Measurements from ENCODE around the gene GNA12.
"Not testable (repeated sequence)": the region's sequence is repeated elsewhere in the genome, so short reads cannot be mapped to it uniquely, and the experiment has no call there.

GNA12 gene

DNA sequence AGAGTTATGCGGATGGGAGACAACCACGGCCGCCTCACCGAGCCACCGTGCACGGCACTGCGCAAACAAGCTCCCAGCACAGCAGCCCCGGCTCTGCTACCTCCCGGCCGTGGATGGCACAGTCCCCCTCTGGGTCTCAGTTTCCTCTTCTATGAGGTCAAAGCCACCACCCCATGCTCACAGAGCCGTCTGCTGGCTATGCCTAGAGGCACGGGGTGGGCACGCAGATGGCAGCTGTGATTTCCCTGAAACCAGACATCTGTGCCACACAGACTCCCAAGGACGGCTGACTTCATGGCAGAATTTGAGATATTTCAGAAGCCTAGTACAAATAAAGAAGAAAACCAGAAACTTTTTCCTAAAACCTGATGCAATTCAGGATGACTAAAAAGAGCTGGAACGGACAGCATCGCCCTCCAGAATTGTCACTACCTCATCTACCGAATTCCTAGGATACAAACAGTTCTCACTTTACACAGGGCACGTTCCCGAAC, 82.9 kb downstream of the GNA12 start:
- Mint-ChIP-seq H3K36me3 (ENCODE audit: low read depth) (peaks cover 9% of the 10 kb centered on the region), H3K27me3 (no peaks in the 10 kb centered on the region), H3K4me1 (peaks cover 44% of the 10 kb centered on the region), H3K27ac (no peak overlapping the region), H3K9me3 (no peaks in the 10 kb centered on the region), H3K4me3 (no peak overlapping the region)
- no peak for ATAC-seq
- DNase-seq, result no peak

DNA sequence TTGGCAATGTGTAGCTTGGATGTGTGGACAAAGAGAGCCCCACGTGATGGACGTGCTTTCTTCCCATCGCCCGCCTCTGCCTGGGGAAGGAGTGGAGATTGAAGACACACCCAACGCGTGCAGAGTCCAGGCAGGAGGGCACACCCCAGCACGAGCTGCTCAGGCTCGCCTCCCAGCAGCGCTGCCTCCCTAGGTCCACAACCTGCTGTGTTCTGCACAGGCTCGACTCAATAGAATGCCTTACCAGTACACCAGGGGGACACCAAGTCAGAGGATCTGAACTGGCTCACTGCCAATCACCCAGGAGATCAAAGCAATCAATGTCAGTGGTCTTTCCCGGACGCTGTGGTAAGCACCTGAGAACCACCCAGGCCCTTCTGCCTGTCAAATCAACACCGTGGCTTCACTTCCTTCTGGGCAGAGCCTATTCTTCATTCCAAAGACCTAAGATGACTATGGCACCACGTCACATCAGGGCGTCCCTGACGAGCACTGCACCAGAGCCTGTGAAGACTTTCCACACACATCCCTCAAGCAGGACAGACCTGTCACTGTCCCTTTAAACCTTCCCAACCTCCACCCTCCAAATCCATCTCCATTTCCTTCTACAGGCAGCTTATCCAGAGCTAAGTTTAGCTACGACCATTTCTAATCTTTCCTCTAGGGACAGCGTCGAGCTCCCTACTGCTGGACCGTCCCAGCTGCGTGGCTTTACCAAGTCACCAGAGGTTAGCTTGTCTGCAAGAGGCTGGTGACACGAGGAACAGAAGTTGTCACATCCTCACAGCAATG, 83.8 kb downstream of the GNA12 start:
- H3K27me3 Mint-ChIP-seq, result no peaks in the 10 kb centered on the region
- H3K4me1 Mint-ChIP-seq, result peaks cover 42% of the 10 kb centered on the region
- H3K27ac Mint-ChIP-seq, result no peak overlapping the region
- DNase-seq (no peak), ATAC-seq (no peak)
- no peaks in the 10 kb centered on the region for H3K9me3 Mint-ChIP-seq
- H3K4me3 Mint-ChIP-seq, result no peak overlapping the region
- peaks cover 16% of the 10 kb centered on the region for H3K36me3 Mint-ChIP-seq (ENCODE audit: low read depth)

DNA sequence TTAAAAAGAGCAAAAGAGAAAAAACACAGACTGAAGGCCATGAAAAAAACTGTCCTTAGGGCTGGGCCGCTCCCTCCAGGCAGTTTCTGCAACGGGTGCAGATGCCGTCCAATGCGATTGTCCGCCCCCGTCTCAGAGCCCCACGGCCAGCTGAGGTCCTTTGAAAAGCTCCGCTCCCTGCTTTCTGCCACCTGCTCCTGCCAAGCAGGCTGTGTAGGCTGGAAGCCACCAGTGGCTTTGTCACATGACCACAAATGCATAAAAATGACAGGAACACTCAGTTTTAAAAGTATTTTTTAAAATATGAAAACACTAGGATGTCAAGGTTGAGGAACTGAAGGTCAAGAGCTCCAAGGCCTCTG, 84.4 kb downstream of the GNA12 start:
- no peak for DNase-seq
- H3K27me3 Mint-ChIP-seq, result no peaks in the 10 kb centered on the region
- no peak overlapping the region for H3K4me3 Mint-ChIP-seq
- H3K9me3 Mint-ChIP-seq, result no peaks in the 10 kb centered on the region
- no peak for ATAC-seq
- peaks cover 42% of the 10 kb centered on the region for H3K4me1 Mint-ChIP-seq
- peaks cover 22% of the 10 kb centered on the region for H3K36me3 Mint-ChIP-seq (ENCODE audit: low read depth)
- no peak overlapping the region for H3K27ac Mint-ChIP-seq

DNA sequence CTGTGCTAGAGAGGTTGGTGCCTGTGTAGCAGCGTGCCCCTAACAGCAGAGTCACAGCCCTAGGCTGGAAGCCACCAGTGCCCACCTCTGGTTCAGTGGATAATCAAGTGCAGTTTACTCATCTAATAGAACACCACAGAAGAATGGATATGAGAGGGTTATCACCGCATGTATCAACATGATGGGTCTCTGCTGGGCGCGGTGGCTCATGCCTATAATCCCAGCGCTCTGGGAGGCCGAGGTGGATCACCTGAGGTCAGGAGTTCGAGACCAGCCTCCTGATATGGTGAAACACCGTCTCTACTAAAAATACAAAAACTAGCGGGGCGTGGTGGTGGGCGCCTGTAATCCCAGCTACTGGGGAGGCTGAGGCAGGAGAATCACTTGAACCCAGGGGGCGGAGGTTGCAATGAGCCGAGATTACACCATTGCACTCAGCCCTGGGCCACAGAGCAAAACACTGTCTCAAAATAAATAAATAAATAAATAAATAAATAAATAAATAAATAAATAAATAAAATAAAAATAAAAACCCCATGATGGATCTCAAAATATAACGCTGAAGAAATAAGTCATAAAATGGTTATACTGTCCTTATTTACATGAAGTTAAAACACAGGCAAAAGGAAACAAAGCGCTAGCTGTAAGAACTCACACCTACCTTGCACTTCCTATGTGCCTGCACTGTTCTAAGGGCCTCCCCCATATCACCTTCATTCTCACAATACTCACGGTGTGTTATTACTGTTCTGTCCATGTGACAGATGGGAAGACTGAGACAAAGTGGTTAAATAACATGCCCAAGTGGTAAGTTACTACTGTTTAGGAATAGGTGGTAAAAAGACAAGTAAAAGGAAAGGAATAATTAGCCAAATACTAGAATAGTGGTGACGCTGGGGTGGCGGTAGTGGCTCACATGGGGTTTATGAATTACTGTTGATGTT, 85.2 kb downstream of the GNA12 start:
- peak overlapping the region; percentile 97 for H3K27ac Mint-ChIP-seq
- H3K4me3 Mint-ChIP-seq, result peak overlapping the region; percentile 63
- peaks cover 25% of the 10 kb centered on the region for H3K36me3 Mint-ChIP-seq (ENCODE audit: low read depth)
- H3K4me1 Mint-ChIP-seq, result peaks cover 42% of the 10 kb centered on the region
- no peaks in the 10 kb centered on the region for H3K27me3 Mint-ChIP-seq
- H3K9me3 Mint-ChIP-seq, result no peaks in the 10 kb centered on the region
- peak; percentile 17 for ATAC-seq
- DNase-seq, result no peak

DNA sequence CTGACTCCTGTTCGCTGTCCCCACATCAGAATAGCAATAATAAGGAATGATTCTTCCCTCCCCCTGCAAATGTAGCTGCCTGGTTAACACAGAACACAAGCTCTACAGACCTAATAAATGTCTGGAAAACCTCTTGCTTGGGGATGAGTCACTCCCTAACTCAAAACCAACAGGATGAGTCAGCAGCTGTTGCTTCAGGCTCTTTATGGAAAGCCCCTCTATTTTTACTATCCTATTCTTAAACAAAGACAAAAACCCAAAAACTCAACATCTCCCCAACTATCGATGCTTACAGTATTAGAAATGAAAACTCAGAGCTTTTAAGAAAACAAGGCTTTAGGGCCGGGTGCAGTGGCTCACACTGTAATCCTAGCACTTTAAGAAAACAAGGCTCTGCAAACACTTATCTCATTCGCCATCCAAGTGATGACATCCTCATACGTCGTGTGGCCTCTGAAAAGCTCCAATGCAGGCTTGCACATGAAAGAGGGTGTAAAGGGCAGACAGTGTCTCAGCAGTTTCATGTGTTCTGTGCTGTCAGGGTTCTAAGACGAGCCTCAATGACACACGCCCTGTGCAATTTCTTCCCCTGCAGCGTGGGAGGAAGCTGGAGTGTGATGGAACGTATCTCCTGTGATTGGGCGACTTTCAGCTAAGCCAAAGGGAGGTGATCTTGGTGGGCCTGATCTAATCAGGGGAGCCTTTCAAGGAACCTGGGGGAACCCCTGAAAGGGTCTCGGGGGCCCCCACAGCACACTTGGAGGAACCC, 86.0 kb downstream of the GNA12 start:
- ATAC-seq (peak; percentile 99), DNase-seq (peak; percentile 69)
- Mint-ChIP-seq H3K9me3 (no peaks in the 10 kb centered on the region), H3K27me3 (no peaks in the 10 kb centered on the region), H3K36me3 (ENCODE audit: low read depth) (peaks cover 27% of the 10 kb centered on the region), H3K4me1 (peaks cover 42% of the 10 kb centered on the region), H3K4me3 (peak overlapping the region; percentile 63), H3K27ac (peak overlapping the region; percentile 97)

DNA sequence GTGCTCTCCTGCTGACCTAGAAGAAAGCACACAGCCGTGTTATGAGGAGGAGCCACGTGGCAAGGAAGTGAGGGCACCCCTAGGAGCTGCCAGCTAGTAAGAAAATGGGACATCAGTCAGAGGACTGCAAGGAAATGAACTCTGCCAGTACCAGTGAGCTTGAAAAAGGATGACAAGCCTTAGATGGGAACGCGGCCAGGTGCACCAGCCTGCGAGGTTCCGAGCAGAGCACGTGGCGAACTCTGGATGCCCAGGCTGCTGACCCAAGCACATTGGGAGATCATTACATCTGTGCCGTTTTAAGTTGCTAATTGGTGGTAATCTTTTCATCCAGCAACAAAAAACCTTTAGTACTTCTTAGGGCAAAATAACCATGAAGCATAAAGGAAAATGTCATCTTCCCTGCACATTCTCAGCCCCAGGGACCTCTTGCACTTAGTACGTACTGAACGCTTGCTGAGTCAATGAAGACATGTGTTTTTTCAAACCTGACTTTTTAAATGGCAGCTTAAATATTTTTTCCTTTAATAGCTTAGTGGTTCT, 86.7 kb downstream of the GNA12 start:
- H3K27me3 Mint-ChIP-seq, result no peaks in the 10 kb centered on the region
- DNase-seq (no peak), ATAC-seq (peak; percentile 2)
- no peaks in the 10 kb centered on the region for H3K9me3 Mint-ChIP-seq
- H3K4me1 Mint-ChIP-seq, result peaks cover 44% of the 10 kb centered on the region
- H3K36me3 Mint-ChIP-seq (ENCODE audit: low read depth), result peaks cover 27% of the 10 kb centered on the region
- peak overlapping the region; percentile 63 for H3K4me3 Mint-ChIP-seq
- H3K27ac Mint-ChIP-seq, result peak overlapping the region; percentile 97

DNA sequence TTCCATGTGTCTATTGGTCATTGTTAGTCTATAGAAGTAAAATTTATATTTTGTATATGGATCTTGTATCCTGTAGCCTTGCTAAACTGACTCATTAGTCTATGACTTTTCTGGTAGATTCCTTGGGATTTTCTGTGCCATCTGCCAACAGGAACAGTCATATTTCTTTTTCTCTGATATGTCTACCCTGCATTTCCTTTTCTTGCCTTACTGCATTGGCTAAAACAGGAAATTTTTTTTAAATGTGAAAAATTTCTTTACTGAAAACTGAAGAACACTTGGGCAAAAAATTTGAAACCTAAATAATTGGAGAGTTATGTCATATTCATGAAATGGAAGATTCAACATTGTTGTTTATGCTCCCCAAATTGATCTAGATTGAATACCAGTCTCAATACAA, 88.6 kb downstream of the GNA12 start:
- Mint-ChIP-seq H3K27ac (no peak overlapping the region), H3K4me1 (peaks cover 42% of the 10 kb centered on the region), H3K9me3 (no peaks in the 10 kb centered on the region), H3K27me3 (no peaks in the 10 kb centered on the region), H3K4me3 (no peak overlapping the region), H3K36me3 (ENCODE audit: low read depth) (peaks cover 28% of the 10 kb centered on the region)
- DNase-seq, result no peak
- ATAC-seq, result no peak

DNA sequence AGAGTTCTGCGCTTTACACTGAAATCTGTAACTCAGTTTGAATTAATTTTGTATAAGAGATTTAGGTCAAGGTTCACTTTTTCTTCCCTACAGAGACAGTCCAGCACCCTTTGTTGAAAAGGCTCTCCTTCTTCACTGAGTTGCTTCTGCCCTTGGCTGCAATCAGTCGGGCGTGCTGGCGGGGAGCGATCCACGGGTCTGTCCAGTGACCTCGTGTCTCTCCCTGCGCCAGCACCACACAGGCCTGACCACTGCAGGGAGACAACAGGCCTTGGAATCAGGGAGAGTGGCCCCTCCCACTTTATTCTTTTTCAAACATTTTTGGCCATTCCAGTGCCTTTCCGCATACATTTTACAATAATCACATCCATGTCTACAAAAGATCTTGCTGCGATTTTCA, 89.2 kb downstream of the GNA12 start:
- Mint-ChIP-seq H3K9me3 (no peaks in the 10 kb centered on the region), H3K4me1 (peaks cover 37% of the 10 kb centered on the region), H3K27ac (no peak overlapping the region), H3K4me3 (no peak overlapping the region), H3K36me3 (ENCODE audit: low read depth) (peaks cover 29% of the 10 kb centered on the region), H3K27me3 (no peaks in the 10 kb centered on the region)
- ATAC-seq (no peak), DNase-seq (no peak)

DNA sequence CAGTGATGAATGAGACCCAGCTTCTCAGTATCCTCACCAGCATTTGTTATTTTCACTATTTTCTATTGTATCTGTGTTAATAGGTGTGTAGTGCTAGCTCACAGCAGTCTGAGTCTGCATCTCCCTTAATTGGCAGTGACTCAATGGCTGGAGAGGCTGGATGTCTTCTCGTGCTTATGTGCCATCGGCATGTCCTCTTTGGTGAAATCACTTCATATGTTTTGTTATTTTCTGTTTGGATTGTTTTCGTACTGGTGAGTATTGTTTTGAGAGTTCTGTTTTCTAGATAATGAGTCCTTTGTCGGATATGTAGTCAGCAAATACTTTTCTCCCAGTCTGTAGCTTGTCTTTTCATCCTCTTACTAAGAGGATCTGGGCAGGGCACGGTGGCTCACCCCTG, 90.0 kb downstream of the GNA12 start:
- H3K4me3 Mint-ChIP-seq, result no peak overlapping the region
- peaks cover 30% of the 10 kb centered on the region for H3K4me1 Mint-ChIP-seq
- no peaks in the 10 kb centered on the region for H3K27me3 Mint-ChIP-seq
- no peak for ATAC-seq
- no peaks in the 10 kb centered on the region for H3K9me3 Mint-ChIP-seq
- no peak overlapping the region for H3K27ac Mint-ChIP-seq
- peaks cover 32% of the 10 kb centered on the region for H3K36me3 Mint-ChIP-seq (ENCODE audit: low read depth)
- DNase-seq, result no peak

DNA sequence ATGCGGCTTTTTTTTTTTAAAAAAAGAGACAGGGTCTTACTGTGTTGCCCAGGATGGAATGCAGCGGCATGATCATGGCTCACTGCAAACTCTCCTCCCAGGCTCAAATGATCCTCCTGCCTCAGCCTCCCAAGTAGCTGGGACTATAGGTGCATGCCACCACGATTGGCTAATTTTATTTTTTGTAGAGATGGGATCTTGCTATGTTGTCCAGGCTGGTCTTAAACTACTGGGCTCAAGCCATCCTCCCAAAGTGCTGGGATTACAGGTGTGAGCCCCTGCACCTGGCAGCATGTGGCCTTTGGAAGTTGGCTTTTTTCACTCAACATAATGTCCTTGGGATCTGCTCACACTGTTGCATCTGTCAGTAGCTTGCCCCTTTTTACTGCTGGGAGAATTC, 91.0 kb downstream of the GNA12 start:
- no peak for DNase-seq

DNA sequence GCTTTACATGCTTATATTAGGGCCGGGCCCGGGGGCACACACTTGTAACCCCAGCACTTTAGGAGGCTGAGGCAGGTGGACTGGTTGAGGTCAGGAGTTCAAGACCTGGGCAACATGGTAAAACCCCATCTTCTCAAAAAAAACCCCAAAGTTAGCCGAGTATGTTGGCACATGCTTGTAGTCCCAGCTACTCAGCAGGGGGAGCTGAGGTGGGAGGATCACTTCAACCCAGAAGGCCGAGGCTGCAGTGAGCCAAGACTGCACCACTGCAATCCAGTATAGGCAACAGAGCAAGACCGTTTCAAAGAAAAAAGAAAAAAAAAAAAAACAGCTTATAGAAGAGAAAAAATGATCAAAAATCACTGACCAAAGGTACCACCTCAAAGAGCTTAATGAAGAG, 93.0 kb downstream of the GNA12 start:
- no peak for ATAC-seq
- no peak overlapping the region for H3K27ac Mint-ChIP-seq
- no peaks in the 10 kb centered on the region for H3K9me3 Mint-ChIP-seq
- no peaks in the 10 kb centered on the region for H3K27me3 Mint-ChIP-seq
- peaks cover 29% of the 10 kb centered on the region for H3K36me3 Mint-ChIP-seq (ENCODE audit: low read depth)
- peaks cover 6% of the 10 kb centered on the region for H3K4me1 Mint-ChIP-seq
- no peak overlapping the region for H3K4me3 Mint-ChIP-seq
- DNase-seq, result no peak

More for the DNA sequence above, 91.0 kb downstream of the GNA12 start:
- ATAC-seq, result no peak
- Mint-ChIP-seq H3K4me3 (no peak overlapping the region), H3K36me3 (ENCODE audit: low read depth) (peaks cover 33% of the 10 kb centered on the region), H3K4me1 (peaks cover 22% of the 10 kb centered on the region), H3K27me3 (no peaks in the 10 kb centered on the region), H3K9me3 (no peaks in the 10 kb centered on the region), H3K27ac (no peak overlapping the region)

DNA sequence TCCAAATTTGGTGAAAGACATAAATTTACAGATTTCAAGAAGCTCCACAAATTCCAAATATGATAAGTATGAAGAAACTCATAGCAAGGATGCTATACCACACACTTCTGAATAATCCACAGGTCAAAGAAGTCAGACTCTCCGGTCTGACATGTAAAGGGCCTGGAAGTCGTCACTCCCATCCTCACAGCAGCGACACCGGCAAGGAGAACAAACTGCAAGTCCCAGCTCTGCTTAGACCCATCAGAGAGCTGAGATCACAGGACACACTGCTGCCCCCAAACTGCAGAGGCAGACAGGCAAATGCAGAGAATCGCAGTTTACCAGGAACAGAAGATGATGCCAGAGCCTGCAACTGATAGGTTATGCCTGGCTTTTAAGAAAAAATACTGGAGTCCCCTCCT, 94.1 kb downstream of the GNA12 start:
- H3K4me3 Mint-ChIP-seq, result no peak overlapping the region
- ATAC-seq, result no peak
- peaks cover 20% of the 10 kb centered on the region for H3K36me3 Mint-ChIP-seq (ENCODE audit: low read depth)
- peaks cover under 1% of the 10 kb centered on the region for H3K9me3 Mint-ChIP-seq
- no peaks in the 10 kb centered on the region for H3K27me3 Mint-ChIP-seq
- DNase-seq, result no peak
- peaks cover 7% of the 10 kb centered on the region for H3K4me1 Mint-ChIP-seq
- H3K27ac Mint-ChIP-seq, result no peak overlapping the region

DNA sequence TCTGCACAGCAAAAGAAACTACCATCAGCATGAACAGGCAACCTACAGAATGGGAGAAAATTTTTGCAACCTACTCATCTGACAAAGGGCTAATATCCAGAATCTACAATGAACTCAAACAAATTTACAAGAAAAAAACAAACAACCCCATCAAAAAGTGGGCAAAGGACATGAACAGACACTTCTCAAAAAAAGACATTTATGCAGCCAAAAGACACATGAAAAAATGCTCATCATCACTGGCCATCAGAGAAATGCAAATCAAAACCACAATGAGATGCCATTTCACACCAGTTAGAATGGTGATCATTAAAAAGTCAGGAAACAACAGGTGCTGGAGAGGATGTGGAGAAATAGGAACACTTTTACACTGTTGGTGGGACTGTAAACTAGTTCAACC, 95.4 kb downstream of the GNA12 start:
- not testable (repeated sequence) for H3K27ac Mint-ChIP-seq, DNase-seq, H3K9me3 Mint-ChIP-seq, ATAC-seq, H3K27me3 Mint-ChIP-seq, H3K4me3 Mint-ChIP-seq
- Mint-ChIP-seq H3K4me1 (peaks cover 13% of the 10 kb centered on the region), H3K36me3 (ENCODE audit: low read depth) (peaks cover 16% of the 10 kb centered on the region)

DNA sequence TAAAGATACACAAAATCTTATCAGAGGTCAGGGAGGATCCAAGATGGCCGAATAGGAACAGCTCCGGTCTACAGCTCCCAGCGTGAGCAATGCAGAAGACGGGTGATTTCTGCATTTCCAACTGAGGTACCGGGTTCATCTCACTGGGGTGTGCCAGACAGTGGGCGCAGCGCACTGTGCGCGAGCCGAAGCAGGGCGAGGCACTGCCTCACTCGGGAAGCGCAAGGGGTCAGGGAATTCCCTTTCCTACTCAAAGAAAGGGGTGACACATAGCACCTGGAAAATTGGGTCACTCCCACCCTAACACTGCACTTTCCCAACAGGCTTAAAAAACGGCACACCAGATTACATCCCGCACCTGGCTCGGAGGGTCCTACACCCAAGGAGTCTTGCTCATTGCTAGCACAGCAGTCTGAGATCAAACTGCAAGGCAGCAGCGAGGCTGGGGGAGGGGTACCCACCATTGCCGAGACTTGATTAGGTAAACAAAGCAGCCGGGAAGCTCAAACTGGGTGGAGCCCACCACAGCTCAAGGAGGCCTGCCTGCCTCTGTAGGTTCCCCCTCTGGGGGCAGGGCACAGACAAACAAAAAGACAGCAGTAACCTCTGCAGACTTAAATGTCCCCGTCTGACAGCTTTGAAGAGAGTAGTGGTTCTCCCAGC, 100.5 kb downstream of the GNA12 start:
- H3K9me3 Mint-ChIP-seq; H3K27ac Mint-ChIP-seq; H3K36me3 Mint-ChIP-seq (ENCODE audit: low read depth): not testable (repeated sequence)

More for the DNA sequence above, 100.5 kb downstream of the GNA12 start:
- not testable (repeated sequence) for DNase-seq, H3K4me1 Mint-ChIP-seq, H3K27me3 Mint-ChIP-seq, ATAC-seq, H3K4me3 Mint-ChIP-seq

All from activated naive CD8-positive, alpha-beta T cell treated with anti-CD3 and anti-CD28 coated beads, Interleukin-2, amount 50 U/mL, for 24 hours (primary cell).